Measurements from ENCODE around the gene SDK1.

DNA sequence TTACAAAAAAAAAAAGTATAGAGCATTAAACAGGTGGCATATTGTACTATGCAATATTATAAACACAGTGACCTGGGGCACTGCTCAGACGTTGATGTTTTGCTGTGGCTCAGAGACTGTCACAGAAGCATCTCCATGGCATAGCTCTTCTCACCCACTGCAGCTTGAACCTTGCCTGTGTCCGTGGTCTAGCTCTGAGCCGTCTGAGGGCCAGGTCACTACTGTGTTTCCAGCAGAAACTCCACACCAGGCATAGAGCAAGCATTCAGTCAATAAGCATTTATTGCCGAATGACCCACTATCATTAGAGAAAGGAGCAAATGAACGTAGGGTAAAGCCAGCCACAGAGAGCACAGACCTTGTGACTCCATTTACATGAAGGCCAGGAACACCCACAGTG lies 937.8 kb downstream of the SDK1 start:
- TF ChIP-seq POLR2A (IDR thresholded peaks at IDR 0.05) (no peak), EP300 (IDR thresholded peaks at IDR 0.05) (no peak), POLR2AphosphoS5 (IDR thresholded peaks at IDR 0.05) (no peak)
- TF ChIP-seq, protein P1, sequence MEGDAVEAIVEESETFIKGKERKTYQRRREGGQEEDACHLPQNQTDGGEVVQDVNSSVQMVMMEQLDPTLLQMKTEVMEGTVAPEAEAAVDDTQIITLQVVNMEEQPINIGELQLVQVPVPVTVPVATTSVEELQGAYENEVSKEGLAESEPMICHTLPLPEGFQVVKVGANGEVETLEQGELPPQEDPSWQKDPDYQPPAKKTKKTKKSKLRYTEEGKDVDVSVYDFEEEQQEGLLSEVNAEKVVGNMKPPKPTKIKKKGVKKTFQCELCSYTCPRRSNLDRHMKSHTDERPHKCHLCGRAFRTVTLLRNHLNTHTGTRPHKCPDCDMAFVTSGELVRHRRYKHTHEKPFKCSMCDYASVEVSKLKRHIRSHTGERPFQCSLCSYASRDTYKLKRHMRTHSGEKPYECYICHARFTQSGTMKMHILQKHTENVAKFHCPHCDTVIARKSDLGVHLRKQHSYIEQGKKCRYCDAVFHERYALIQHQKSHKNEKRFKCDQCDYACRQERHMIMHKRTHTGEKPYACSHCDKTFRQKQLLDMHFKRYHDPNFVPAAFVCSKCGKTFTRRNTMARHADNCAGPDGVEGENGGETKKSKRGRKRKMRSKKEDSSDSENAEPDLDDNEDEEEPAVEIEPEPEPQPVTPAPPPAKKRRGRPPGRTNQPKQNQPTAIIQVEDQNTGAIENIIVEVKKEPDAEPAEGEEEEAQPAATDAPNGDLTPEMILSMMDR (IDR thresholded peaks at IDR 0.05) = no peak
